ENCODE results near the gene SPNS2. TPM values are rescaled to one million over a fixed set of nuclear protein-coding genes. Genes with fewer than 3 reads are reported as not detected.

Gene SPNS2
- total RNA-seq, 1 donor from 2014 or later: 122 TPM

GRCh38 chr17:4503283-4504025 is 4.8 kb downstream of the SPNS2 start:
- no peak for DNase-seq

GRCh38 chr17:4504188-4504587 is 5.5 kb downstream of the SPNS2 start:
- DNase-seq: no peak

- DNase-seq: peak; percentile 60
Measured at GRCh38 chr17:4505187-4505586, 6.5 kb downstream of the SPNS2 start.

- DNase-seq: no peak
Measured at GRCh38 chr17:4506175-4506813, 7.6 kb downstream of the SPNS2 start.

- no peak for DNase-seq
Measured at GRCh38 chr17:4506892-4507291, 8.2 kb downstream of the SPNS2 start.

GRCh38 chr17:4507361-4508111 is 8.9 kb downstream of the SPNS2 start:
- DNase-seq: no peak

GRCh38 chr17:4508207-4508606 is 9.5 kb downstream of the SPNS2 start:
- no peak for DNase-seq

GRCh38 chr17:4509401-4509800 is 10.7 kb downstream of the SPNS2 start:
- no peak for DNase-seq

GRCh38 chr17:4509923-4510617 is 11.4 kb downstream of the SPNS2 start:
- peak; percentile 50 for DNase-seq

GRCh38 chr17:4510618-4510941 is 11.9 kb downstream of the SPNS2 start:
- DNase-seq: no peak

GRCh38 chr17:4511199-4511932 is 12.7 kb downstream of the SPNS2 start:
- DNase-seq: no peak

GRCh38 chr17:4512156-4513112 is 13.8 kb downstream of the SPNS2 start:
- DNase-seq: no peak

GRCh38 chr17:4513113-4514032 is 14.7 kb downstream of the SPNS2 start:
- DNase-seq: no peak

GRCh38 chr17:4514206-4514605 is 15.5 kb downstream of the SPNS2 start:
- no peak for DNase-seq

GRCh38 chr17:4514779-4515178 is 16.1 kb downstream of the SPNS2 start:
- no peak for DNase-seq

- DNase-seq: no peak
Measured at GRCh38 chr17:4515501-4515900, 16.8 kb downstream of the SPNS2 start.

GRCh38 chr17:4516735-4517134 is 18.1 kb downstream of the SPNS2 start:
- DNase-seq: no peak

- DNase-seq: no peak
Measured at GRCh38 chr17:4518901-4519300, 20.2 kb downstream of the SPNS2 start.

- DNase-seq: peak; percentile 83
Measured at GRCh38 chr17:4519361-4519788, 20.7 kb downstream of the SPNS2 start.

Measured in dermis blood vessel endothelial cell (primary cell).